Erythroblast (primary cell): ENCODE measurements around the gene FERMT3.

Experiments
- GATA1 ChIP-seq: IDR thresholded peaks from 2 replicates; pipeline ENCODE4 v1.6.1; 2011; ENCODE audit warnings: low read depth, mild to moderate bottlenecking, control low read depth, low read length, moderate library complexity
- POLR2A ChIP-seq: IDR thresholded peaks from 2 replicates; pipeline ENCODE4 v1.6.1; 2011; ENCODE audit warnings: mild to moderate bottlenecking, low read length

DNA sequence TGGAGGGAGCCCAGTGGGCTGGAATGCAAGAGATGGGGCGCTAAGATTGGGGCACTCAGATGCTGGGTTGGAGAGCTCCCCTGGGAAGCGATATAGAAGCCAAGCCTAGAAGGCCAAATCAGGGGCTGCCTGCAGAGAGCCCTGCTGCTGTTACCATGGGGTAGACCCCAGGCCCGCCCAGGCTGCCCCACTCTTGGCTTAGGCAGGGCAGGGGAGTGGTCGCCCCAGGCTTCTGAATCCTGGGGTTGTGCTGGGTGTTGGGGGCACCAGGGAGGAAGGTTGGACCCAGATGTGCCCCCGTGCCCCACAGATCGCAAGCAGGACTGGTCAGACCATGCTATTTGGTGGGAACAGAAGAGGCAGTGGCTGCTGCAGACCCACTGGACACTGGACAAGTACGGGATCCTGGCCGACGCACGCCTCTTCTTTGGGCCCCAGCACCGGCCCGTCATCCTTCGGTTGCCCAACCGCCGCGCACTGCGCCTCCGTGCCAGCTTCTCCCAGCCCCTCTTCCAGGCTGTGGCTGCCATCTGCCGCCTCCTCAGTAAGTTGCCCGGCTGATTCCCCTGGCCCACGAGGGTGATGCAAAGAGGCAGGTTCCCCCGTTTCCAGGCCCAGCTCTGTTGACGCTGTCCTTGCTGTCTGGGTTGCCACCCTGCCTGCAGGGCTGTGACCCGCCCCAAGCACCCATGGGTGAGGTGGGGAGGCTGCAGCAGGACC lies 3.9 kb downstream of the FERMT3 start:
- TF ChIP-seq GATA1 (no peak), POLR2A (no peak)
